Suppressor macrophage treated with lipopolysaccharide for 1 hour (primary cell): Measurements from ENCODE around the gene EXOC8.
"Not testable (repeated sequence)": the region's sequence is repeated elsewhere in the genome, so short reads cannot be mapped to it uniquely, and the experiment has no call there.

Source experiments
- DNase-seq, 3 donors: peaks; one replicate each; pipeline ENCODE4 v3.0.0-alpha.2; 2020 to 2022

Gene EXOC8

GRCh38 chr1:231348856-231349255, 11.2 kb upstream of the EXOC8 start:
- DNase-seq: not testable (repeated sequence)

DNA sequence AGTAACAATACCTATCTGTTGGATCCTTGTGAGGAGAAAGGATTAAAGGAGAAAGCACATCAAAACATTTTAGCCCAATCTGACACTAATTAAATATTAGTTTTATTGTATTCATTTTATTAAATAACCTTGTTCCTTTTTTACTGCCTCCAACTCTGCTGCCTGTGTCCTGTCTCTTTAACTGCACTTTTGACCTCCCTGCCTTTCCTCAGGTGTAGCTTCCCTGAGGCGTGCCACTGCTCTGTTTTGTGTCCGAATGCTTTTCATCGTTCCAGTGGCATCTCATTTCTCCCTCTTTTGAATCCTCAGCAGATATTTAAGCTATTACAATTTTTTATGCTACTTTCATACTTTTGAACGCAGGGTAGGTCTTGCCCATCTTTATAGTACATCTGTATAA, 10.8 kb upstream of the EXOC8 start:
- no peak for DNase-seq

GRCh38 chr1:231347961-231348360, 10.3 kb upstream of the EXOC8 start:
- no peak for DNase-seq

DNA sequence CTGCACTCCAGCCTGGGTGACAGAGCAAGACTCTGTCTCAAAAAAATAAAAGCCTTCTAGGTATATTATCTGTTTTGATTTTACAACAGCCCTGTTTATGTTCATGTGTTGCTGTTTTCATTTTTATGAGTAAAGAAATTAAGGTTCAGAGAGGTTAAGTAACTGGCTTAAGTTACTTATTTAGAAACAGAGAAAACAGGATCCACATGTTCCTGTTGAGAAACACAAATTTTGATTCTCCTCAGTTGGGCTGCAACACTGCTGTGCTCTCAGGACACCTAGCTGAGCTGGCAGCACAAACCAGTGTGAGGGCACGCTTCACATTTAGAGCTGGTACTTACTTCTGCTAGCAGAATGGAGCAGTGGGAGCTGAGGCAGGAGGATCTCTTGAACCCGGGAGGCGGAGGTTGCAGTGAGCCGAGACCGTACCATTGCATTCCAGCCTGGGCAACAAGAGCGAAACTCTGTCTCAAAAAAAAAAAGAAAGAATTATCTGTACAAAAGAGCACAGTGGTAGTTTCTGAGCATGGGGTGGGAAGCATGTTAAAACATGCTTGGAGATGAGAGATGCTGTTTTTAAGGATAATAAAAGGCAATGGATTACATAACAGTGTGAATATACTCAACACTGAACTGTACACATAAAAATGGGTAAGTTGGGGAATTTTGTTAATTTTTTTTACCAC, 2.8 kb upstream of the EXOC8 start:
- no peak for DNase-seq

- peak in 1 of 3 donors; percentile 37 for DNase-seq
These were observed 847 bp upstream of the EXOC8 start, which contains the start of gene SPRTN for GRCh38 chr1:231338270-231339128. SPRTN (plus strand) TSS chr1:231338293; CDS start chr1:231338384, 91 bp downstream.

DNA sequence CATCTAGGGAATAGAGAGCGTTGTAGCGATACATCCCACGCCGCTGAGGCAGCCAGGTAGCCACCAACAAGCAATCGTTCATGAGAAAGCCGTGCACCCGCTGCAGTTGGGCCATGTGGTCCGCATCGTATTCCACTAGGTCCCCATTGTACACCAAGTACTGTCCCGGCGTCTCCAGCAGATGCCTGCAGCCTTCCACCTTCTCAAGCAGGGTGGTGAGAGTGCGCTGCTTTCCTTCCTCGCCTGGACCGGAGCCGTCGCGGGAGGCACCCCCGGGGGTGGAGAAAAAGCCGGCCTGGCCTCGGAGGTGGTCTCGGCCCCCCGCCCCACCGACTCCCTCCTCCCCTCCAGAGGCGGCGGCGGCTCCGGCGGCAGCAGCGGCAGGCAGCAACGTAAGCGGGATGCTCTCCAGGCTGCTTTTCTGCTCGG, 595 bp downstream of the EXOC8 start:
- DNase-seq: no peak

DNA sequence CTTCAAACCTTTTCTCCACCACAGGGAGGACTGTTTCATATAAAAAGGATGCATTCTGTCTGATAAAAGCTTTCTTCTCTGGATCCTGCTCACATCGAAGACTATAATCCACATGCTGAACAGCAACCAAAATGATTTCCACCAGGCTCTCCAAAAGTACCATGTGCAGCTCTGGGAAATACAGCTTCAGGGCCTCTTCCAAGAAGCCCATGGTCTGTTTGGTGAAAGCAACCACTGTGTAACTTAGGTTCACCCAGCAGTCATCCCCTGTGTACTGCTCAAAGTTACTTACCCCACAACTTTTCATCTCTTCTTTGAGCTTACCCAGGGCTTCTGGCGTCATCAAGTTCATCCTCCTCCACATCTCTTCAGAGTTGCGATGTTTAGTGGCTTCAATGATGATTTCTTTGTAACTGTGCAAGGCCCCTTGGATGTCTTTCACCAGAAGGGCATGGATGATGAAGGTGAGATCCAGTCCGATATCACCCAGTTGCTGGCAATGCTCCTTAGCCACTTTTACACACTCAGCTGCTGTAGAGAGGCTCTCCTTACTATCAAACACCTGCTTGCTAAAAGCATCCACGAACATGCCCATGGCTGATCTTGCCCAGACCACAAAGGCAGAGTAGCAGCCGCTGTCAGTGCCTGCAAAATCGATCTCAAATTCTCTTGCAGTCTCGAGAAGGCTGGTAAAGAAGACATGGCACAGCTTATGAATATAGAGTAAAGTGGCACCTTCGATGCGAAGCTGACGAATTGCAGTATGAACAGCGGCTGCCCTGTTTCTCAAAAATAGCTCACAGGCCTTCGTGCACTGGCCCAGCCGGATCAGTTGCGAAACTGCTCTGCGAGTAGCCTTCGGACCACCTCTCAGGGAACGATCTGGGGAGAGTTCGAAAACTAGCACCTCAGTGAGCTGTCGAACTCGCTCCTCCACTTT, 1.7 kb downstream of the EXOC8 start:
- no peak for DNase-seq

- DNase-seq: no peak
These were observed 2.7 kb downstream of the EXOC8 start for GRCh38 chr1:231334952-231335351.

DNA sequence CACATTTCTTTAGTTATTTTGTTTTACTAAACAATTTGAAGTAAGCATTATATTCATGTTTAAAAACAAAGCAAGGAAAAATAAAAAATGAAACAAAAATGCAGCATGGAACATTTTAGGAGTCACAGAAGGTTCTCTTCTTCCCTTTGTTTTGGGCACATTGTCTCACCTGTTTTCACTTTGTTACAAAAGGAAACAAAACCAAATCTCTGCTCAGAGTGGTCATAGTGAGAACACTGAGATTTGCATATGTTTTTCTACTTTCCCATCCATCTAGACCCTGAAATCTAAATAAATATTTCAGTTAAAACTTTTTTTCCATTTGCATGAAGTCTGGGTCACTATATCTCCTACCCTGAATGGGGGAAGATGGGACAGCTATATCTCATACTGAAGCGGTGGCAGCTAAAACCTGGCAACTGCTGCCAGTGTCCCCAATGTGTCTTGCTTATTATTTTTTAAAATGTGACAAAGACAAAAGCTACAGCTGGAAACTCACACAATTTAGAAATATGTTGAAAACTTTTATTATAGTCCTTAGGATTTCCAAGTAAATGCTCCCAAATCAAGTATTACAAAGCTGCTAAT, 3.5 kb downstream of the EXOC8 start:
- no peak for DNase-seq

DNA sequence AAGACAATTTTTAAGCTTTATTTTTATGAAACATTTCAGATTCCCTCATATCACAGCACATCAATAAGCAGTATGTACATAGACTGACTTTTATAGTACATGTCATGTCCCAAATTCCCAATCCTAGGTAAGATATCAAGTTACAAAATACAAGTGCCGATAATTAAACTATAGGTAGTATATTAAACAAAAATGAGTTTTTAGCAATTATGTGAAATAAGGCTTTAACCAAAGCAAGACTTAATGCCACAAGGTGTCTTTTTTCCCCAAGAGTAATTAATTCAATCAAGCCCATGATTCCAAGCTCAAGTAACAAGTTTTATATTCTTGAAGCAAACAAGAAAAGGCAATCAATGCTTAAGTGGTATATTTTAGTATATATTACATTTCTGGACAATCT, 4.9 kb downstream of the EXOC8 start:
- no peak for DNase-seq

DNA sequence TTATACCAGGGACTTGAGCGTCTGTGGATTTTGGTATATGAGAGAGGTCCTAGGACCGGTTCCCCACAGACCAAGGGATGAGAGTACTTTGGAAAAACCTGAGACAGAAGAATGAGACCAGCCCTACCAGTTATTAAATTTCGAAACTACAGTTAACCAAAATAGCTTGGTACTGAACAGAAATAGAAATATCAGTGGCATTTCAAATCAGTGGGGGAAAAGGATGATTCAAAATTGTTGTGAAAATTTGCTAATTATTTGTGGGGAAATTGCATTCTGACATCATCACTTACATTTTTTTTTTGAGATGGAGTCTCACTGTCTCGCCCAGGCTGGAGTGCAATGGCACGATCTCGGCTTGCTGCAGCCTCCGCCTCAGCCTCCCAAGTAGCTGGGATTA, 8.2 kb downstream of the EXOC8 start:
- no peak for DNase-seq

DNA sequence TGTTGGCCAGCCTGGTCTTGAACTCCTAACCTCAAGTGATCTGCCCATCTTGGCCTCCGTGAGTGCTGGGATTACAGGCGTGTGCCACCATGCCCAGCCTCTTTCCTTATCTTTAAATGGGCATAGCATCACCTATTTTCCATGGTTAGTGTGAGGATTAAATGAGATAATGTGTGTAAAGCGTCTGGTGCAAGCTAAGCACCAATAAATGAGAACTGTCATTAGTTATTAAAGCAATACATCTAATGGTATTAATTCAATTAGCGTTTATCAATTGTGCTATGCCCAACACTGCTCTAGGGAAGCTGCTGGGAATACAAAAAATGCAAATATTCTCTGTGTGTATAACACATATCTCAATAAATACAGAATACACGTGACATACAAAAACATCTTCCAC, 10.0 kb downstream of the EXOC8 start:
- DNase-seq: no peak

- no peak for DNase-seq
These were observed 11.4 kb downstream of the EXOC8 start for GRCh38 chr1:231326248-231326647.

DNA sequence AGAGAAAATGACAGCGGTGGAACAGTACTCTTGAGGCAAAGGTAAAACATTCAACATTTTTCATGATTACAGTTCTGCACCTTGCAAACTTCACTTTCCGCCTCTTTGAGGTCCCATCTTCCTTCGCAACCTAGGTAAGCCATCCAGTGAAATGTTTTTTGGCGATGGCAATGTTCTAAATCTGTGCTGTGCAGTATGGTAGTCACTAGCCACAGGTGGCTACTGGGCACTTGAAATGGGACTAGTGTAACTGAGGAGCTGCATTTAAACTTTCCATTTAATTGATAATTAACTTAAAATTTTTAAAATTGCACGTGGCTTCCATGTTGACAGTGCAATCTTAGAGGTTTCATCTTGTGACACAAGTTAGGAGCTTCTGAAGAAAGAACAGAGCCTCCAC, 13.0 kb downstream of the EXOC8 start:
- no peak for DNase-seq

- DNase-seq: no peak
These were observed 14.6 kb downstream of the EXOC8 start for GRCh38 chr1:231322880-231323530.

GRCh38 chr1:231319080-231319479, 18.6 kb downstream of the EXOC8 start:
- no peak for DNase-seq

- no peak for DNase-seq
These were observed 19.1 kb downstream of the EXOC8 start for GRCh38 chr1:231318568-231318967.

- no peak for DNase-seq
These were observed 19.7 kb downstream of the EXOC8 start for GRCh38 chr1:231318015-231318355.

GRCh38 chr1:231317306-231318014, 20.2 kb downstream of the EXOC8 start:
- no peak for DNase-seq

- peak; percentile 43 to 79 (median 62) for DNase-seq
These were observed 21.8 kb downstream of the EXOC8 start for GRCh38 chr1:231315887-231316286.

GRCh38 chr1:231313661-231314060, 24.0 kb downstream of the EXOC8 start:
- no peak for DNase-seq

GRCh38 chr1:231312432-231312788, 25.2 kb downstream of the EXOC8 start:
- no peak for DNase-seq
